Stimulated activated naive CD8-positive, alpha-beta T cell treated with anti-CD3 and anti-CD28 coated beads, Interleukin-15, Interleukin-2, amounts not matched to agents 100 U/mL and 50 U/mL, for 24 hours (primary cell): Measurements from ENCODE around the gene SMG6.
"Not testable (repeated sequence)": the region's sequence is repeated elsewhere in the genome, so short reads cannot be mapped to it uniquely, and the experiment has no call there.

Experiments
- ATAC-seq: fragments of 150-1000 bp; cut with Tn5 transposase; one replicate; pipeline ENCODE4 v1.10.0; 2021
- DNase-seq: peaks from one replicate; pipeline ENCODE4 v3.0.0; 2021

Gene SMG6

DNA sequence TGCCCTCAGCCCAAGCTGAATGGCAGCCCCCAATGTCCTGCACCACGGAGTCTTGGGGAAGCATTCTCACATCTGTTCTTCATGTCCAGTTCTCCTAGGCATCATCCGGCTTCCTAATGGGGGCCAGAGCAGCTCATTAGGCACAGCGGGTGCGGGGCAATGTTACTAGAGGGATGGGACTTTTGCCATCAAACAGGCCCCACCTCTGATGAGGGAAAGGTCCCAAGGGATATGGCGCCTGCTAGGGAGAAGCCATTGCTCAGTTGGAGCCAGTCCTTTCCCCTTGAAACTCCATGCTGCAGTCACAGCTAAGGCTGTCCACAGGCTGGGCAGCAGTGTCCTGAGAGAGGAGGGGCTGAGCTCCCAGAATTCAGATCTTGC lies 275.4 kb downstream of the SMG6 start:
- DNase-seq (no peak), ATAC-seq (no peak)

DNA sequence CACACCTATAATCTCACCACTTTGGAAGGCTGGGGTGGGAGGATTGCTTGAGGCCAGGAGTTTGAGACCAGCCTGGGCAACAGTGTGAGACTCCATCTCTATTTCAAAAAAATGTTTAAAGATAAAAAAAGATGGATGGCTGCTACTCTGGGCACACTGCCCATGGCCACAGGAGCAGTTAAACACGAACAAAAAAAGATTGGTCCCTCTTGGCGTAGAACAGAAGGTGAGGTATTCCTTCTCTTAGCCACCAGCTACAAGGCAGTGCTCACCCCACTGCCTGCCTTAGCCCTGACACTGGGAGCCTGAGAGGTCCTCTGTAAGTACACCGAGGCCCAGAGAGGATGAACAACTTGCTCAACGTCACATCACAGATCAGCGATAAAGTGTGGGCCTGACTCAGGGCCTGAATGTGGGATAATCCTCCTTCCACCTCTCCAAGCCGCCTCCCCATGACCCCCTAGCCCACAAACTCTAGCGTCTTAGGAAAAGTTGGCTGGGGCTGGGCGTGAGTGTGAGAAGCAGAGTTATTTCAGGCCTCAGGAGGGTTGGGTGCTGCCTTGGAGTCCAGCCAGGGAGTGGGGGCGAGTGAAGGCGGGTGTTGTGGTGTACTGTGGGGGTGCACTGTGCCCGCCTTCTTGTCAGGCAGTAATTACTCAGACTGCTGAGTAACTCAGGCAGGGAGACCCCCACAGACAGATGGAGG lies 275.9 kb downstream of the SMG6 start:
- no peak for ATAC-seq
- DNase-seq: no peak

DNA sequence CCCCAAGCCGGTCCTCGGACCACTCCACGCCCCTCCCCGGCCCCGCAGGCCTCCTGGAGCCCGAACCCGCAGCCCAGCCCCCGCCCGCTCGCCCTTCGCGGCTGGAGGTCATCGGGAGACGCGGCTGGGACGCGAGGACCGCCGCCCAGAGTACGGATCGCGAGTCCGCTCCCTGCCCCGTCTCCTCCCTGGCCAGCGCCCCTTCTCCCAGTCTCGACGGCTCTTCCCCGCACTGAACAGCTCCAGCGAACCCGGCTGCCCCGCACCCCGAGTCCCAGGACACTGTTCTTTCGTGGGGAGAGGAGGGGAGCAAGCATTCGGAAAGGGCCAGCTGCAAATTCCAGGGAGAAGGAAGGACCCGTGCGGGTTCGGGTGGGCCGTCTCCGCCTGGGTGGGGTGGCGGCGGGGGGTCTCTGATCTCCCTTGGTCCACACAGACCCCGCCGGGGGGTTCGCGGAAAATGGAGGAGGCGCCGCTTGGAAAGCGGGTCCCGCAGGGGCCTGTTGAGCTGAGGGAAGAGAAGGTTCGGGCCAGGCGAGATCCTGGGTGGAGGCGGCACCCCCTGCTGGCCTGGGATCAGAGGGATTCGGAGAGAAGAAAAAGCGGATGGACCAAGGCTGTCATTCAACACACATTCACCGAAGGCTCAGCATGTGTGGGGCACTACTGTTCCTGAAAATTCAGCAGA lies 277.8 kb downstream of the SMG6 start:
- DNase-seq (peak; percentile 51), ATAC-seq (no peak)

DNA sequence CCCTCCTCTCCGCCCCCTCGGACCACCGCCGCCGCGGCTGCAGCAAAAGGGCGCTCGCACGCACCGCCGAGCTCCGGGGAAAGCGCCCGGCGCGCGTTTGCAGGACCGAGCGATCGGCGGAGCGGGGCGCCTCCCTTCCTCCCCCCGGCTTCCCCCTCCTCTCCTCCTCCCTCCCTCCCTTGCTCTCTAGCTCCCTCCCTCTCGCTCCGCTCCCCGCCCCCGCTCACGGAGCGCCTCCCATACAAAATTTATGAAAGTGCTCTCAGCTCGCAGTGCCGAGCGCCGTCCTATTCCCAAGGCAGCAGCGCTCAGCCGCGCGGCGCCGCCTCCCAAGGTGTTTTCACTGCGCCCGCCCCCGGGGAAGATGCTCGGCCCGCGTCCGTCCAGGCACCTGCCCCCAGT lies 278.4 kb downstream of the SMG6 start, which contains the start of gene RTN4RL1:
TSS of gene RTN4RL1 (minus strand) at position 115 of the 402 bp plus-strand sequence. CDS start 469 bp downstream, outside the sequence.
- peak; percentile 59 for DNase-seq
- peak; percentile 2 for ATAC-seq

DNA sequence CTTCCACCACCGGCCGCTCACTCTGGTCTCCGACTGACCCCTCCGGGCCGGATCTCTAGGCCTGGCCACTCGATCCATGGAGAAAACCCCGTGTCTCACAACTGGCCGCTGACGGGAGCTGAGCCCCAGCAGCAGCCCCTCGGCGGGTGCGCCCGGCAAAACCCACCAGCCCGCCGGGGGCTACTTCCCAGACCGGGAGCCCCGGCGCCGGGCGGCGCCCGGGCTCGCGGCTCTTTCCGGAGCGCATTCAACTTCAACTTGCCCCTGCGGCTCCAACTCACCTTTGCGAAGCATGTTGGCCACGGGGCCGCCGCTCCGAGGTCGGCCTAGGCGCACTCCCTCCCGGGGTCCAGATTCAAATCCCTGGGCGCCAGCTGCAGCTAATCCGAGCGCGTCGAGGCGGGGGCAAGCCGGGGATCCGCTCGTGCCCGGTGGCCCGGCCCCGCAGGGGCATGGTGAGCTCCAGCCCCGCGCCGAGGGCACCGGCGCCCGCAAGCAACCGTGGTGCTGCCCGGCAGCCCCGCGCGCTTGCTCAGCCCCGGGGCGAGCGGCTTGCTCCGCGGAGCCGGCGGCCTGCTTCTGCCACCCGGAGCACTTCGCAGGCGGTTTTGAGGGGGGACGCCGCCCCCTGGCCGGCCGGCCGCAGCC lies 278.9 kb downstream of the SMG6 start:
- no peak for ATAC-seq
- DNase-seq: no peak

DNA sequence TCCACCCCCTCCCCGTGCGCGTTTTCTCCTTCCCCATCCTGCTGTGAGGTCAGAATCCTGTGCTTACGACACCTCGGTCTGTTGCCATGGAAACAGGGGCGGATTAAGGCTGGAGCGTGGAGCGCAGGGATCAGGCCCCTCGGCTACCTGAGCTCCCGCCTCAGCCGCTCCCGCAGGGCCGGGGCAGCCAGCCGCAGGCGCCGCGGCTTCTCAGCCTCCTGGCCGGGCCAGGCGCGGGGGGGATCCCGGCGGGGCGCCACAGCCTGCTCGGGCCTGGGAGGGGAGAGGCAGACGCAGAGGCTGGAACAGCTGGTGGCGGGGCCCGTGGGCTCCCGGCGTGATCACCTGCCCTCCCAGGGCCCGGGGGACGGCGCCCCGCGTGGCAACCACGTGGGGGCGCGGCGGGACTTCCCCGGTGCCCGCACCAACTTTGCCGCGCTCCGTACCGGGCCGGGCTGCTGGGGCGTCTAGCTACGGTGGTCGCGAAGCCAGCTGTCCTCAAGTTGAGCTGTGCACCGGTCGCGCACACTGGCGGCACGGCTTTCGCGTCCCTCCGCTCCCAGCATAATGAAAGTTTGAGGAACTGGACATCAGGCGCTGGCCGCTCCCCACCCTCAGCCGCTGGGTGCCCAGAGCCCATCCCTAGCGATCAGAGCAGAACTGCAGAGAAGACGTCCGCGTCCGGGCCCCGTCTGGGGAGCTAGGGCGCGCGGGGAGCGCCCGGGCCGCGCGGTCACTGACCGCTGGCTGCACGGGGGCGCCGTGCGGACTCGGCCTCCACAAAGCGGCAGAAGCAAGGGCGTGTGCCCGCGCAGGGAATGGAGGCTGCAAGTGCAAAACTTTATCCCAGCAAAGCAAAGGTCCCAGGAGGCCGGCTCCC lies 279.7 kb downstream of the SMG6 start:
- DNase-seq (no peak), ATAC-seq (no peak)

DNA sequence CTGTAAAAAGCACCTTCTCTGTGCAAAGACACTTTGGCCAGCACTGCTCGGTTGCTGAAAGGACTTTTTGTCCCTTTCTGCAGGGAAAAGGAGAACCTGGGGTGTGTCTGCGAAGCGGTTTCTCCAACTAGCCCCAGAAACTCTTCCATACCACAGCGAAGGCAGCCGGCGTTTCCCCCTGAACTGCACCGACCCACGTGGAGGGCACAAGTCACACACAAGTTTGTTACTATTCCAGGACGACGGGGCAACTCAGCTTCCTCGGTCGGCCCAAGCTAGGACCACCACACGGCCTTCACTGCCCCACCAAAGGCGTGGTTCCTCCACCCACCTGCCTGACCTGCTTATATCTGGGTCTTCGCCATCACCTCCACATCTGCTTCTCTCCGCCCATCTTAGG lies 280.3 kb downstream of the SMG6 start:
- no peak for DNase-seq
- ATAC-seq: no peak

DNA sequence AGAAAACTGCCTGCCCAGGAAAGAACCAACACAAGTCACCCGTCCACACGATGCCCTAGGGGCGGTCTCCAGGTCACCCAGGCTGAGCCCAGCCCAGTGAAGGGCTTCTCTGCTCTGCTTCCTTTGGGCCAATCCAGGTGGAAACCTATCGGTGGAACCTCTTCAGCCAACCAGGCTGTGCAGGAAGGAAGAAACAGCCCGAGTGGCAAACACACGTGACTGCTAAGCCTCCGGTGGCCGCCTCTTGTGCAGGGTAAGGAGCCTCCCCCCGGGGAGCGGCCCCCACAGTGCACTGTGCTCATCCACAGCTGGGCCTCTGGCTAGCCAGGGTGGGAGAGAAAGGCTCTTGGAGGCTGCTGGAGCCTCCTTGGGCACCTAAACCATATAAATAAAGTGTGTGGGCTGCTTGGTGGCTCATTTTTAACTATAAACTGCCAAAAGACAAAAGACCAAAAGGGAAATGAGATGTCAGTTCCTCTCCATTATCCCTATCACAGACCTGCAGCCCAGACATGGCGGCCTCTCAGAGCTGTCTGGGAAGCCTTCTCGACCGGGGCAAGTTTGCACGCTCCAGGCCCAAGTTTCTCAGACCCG lies 280.8 kb downstream of the SMG6 start:
- no peak for DNase-seq

DNA sequence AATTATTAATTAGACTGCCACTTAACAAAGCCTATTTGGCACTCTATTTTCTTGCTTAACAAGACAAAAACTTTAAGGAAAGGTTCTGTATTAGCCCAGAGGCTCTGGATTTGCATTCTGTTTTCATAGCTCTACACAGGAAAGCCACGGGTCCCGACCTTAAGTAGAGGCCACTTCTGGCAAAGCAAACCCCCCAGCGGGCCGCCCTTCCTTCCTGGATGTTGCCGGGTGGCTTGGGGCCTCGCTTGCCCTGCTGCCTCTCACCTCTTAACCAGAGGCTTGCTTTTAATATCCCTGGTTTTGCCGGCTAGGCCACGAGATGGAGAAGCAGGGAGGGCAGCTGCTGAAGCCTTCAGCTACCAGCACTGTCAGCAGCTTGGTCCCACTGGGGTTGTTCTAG lies 282.9 kb downstream of the SMG6 start:
- ATAC-seq (no peak), DNase-seq (no peak)

More for the DNA sequence above, 280.8 kb downstream of the SMG6 start:
- ATAC-seq: no peak

DNA sequence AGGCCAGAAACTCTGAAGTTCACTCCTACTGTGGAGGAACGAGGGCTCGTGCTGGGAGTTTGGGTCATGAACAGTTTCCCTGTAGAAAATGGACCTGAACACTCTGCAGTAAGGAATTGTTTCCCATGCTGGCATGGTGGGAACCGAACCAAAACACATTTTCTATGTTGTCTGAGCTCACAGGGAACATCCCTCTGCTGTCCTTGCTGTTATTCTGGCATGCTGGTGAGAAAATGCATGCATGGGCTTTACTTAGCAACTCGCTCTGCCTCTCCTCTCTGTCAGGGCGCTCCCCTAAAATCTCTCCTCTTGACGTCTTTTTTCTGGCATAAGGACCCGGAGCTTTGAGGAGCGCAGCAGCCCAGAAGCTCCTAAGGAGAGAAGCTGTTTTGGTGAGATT lies 283.9 kb downstream of the SMG6 start:
- DNase-seq (no peak), ATAC-seq (no peak)

DNA sequence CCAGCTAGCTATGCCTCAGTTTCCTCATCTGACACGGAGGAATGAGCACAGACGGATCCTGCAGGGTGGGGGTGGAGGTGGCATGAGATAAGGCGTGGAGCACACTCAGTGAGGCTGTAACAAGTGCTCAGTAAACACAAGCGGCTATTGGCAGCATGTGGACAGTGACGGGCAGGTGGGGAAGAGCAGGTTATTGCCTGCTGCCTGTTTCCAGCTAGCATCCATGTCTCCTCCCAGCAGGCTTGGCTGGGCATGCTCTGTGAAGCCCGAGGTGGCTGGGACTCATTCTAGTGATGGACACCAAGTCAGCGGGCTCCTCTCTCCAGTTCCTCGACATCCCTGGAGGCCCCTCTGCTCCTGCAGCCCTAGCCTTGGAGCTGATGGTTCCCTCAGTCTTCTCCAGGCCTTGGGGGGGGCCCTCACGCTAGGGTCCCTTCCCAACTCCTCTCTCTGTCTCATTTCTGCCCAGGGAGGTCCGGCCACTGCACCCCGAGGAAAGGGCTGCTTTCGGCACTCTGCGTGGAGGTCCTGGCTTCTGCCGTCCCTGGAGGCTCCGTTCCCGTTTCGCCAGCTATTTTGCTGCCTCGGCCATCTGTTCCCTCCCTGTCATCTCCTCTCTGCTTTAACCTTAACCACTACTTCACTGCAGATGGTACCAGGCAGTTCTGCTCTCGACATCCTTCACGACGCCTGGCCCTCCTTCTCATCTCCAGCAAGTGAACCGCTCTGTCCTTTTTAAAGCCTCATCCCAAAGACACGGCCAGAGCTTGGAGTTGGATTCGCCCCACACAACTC lies 284.7 kb downstream of the SMG6 start:
- no peak for ATAC-seq
- no peak for DNase-seq

DNA sequence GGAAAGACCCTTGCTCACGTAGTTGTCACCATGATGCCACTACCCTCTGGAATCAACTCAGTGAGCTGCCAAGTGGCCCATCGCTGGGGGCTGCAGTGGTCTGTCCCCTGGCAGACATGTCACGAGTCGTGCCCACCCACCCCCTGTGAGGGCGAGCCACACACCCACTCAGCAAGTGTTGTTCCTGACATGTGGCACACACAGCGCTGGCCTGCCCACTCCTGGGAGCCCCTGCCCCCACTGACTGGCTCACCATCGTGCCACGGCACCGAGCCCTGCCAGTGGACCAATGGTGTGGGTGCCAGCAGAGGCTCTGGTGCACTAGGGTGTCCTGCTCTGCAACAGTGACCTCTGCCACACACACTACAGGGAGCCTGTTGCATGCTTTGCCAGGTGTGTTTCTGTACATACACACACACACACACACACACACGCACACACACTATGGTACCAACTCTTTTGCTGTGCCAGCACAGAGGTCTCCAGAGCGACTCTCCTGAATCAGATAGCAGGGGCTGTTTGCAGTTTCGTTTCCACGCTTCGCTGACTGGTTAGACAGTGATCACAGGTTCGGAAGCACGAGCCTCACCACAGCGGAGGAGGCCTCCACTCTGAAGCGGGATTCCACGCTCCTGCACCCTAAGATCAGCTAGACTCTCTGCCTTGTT lies 286.2 kb downstream of the SMG6 start:
- no peak for ATAC-seq
- DNase-seq: no peak

DNA sequence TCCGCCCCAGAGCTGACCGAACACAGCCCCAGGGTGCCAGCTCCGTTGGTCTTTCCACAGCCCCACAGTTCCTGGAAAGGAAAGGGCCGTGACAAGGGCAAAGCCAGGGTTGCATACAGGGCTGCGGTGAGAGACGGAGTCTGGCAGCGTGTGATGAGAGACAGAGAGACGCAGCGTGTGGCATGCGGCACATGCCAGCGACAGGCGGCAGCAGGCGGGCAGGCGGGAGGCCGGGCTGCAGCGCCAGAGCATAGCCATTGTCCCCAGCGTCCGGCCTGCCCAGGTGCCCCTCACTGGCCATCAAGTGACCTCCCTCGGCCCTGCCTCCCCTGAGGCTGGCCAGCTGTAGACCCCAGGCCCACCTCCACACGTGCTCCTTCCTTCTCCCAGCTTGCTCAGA lies 287.1 kb downstream of the SMG6 start:
- no peak for ATAC-seq
- DNase-seq: no peak

DNA sequence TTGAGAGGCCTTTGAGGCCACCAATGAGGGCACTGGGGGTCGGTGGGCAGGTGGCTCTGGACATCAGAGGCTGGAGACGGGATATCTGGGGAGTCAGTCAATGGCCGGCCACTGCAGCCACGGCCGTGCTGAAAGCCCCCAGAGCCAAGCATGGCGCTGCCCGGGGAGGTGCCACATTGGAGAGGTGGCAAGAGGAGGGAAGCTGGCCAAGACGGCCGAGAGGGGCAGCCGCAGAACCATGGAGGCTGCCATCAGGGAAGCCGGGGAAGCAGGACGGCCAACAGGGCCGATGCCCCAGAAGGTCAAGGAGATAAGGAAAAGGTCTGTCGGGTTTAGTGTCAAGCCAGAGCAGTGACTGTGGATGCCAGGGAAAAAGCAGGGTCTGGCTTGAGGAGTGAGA lies 288.3 kb downstream of the SMG6 start:
- ATAC-seq (no peak), DNase-seq (no peak)

DNA sequence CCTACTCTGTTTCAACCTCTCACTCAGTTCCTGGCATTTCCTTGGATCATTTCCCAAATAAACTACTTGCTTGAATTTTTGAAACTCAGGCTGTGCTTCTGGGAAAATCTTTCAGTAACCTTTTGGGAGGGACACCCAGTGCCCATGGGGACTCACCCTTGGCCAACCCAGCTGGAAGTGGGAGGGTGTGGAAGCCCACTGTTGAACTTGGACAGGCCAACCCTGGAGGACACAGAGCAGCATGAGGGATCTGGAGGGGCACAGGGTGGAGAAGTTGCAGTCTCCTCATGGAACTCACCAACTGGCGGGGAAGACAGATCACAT lies 289.6 kb downstream of the SMG6 start:
- DNase-seq: no peak
- no peak for ATAC-seq

DNA sequence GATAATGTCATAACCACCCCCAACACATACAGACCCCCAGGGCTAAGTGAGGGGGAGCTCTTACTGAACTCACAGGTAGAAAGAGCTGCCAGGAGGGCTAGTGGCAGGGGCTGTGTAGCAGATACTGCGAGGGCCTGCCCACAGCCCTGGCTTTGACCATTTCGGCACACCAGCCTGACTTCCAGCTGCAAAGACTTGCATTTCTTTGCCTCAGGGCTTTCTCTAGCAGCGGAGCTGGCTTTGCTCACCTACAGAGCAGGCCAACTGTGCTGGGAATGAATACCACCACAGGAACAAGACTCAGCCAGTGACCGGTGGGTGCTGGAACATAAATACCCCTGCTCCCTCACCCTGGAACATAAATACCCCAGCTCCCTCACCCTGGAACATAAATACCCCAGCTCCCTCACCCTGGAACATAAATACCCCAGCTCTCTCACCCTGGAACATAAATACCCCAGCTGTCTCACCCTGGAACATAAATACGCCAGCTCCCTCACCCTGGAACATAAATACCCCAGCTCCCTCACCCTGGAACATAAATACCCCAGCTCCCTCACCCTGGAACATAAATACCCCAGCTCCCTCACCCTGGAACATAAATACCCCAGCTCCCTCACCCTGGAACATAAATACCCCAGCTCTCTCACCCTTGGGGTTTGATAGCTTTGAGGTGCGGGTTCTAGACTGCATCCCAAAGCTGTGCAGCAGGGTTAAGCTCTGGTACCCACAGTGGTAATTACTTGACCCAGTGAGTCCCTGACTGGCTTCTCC lies 290.2 kb downstream of the SMG6 start:
- ATAC-seq, DNase-seq: not testable (repeated sequence)

DNA sequence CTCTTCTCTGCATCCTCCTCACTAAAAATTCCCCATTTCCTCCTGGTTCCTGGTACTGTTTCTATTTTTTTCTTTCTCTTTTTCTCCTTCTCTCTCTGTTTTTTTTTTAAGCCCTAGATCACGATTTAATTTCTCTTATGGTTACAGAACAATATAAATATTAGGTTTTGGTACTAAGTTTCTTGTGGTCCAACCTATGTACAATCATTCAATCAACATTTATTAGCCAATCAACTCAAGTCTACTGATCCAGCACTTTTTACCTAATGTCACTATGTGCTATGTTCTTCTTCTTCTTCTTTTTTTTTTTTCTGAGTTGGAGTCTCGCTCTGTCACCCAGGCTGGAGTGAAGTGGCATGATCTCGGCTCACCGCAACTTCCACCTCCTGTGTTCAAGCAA lies 291.1 kb downstream of the SMG6 start:
- DNase-seq (no peak), ATAC-seq (no peak)

DNA sequence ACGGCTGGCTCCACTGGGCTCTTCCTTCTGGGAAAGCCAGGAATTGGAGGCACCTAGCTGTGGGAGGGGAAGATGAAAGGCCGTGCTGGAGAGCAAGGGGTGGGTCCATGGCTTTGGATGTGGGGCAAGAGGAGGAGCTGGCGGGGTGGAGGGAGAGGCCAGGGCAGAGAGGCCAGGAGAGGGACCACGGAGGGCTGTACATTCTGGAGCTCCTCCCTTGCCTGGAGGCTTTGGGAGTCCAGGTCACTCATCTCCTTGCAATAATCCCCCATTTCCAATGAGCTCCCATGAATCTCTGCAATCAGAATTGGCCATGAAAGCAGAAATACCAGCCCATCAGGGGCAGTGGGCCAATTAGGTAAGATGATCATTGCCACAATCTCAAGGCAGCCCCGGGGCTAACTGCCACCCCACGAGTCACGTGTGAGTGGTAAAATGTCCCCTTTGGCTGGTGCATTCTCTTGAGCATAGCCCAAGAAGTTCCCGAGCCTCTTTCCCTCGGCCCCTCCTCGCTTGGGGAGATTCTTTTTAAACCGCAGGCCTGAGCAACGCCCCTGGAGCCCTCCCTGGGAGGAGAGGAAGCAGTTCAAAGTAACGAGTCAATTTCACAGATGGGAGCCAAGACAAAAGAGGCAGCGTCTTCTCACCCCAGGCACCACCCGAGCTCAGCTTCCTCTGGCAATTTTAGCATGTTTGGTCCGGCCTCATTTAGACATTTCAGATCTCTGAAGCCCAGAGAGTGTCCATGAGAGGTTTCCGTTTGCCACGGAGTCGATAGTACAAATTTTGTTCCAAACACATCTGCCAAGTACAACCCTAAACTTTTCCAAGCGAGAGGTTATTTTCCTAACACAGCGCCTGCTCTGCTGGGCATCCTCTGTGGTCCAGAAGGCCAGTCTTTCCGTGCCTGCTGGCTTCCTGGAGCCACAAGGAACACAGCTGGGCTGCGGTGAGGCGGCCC lies 291.9 kb downstream of the SMG6 start:
- no peak for ATAC-seq
- no peak for DNase-seq
